Calu3 (cell line): ENCODE data around the gene SNAPC2. TPM values are rescaled to one million over a fixed set of nuclear protein-coding genes. Genes with fewer than 3 reads are reported as not detected.

ENCODE experiments used
- BruUV-seq: library from RNA; stranded (reverse); fragments of 400-500 nt; replicated peaks from 2 replicates; lab custom pipeline; 2021; lab: Mats Ljungman, UMichigan
- CTCF ChIA-PET: fragments of 300-600 bp; sonication (Branson Sonifier 250); formaldehyde crosslinking; loops from one replicate; lab custom pipeline; 2022; ENCODE audit warnings: antibody characterized with exemption; lab: Charles Lee
- DNase-seq: peaks from one replicate; pipeline ENCODE4 v3.0.0; 2022
- H3K27ac Mint-ChIP-seq: one replicate; pipeline ENCODE4 v1.8.0; 2022; ENCODE audit warnings: mixed read lengths; ENCODE audit not compliant: unreplicated experiment
- H3K27me3 Mint-ChIP-seq: one replicate; pipeline ENCODE4 v1.8.0; 2022; ENCODE audit warnings: mixed read lengths; ENCODE audit not compliant: unreplicated experiment
- H3K36me3 Mint-ChIP-seq: one replicate; pipeline ENCODE4 v1.8.0; 2022; ENCODE audit warnings: mild to moderate bottlenecking, moderate library complexity, mixed read lengths; ENCODE audit not compliant: insufficient read depth, unreplicated experiment
- H3K4me1 Mint-ChIP-seq: one replicate; pipeline ENCODE4 v1.8.0; 2022; ENCODE audit warnings: mild to moderate bottlenecking, low read depth, mixed read lengths; ENCODE audit not compliant: unreplicated experiment
- H3K4me3 Mint-ChIP-seq: one replicate; pipeline ENCODE4 v1.8.0; 2022; ENCODE audit warnings: mild to moderate bottlenecking, low read depth, moderate library complexity, mixed read lengths; ENCODE audit not compliant: unreplicated experiment
- H3K9me3 Mint-ChIP-seq: one replicate; pipeline ENCODE4 v1.8.0; 2022; ENCODE audit warnings: low read depth, mixed read lengths; ENCODE audit not compliant: unreplicated experiment
- intact Hi-C: fragments of 100-400 bp; cut with micrococcal nuclease; formaldehyde crosslinking; loops from one replicate; pipeline ENCODE4 v1.10.0; 2022; ENCODE audit not compliant: unreplicated experiment
- total RNA-seq: library from RNA; stranded (reverse); gene quantifications from 2 replicates; pipeline ENCODE4 v1.2.3, GENCODE V29; 2022
- TF ChIP-seq, protein P1 (sequence below): fragments of 200-600 bp; IDR thresholded peaks from one replicate; pipeline ENCODE4 v1.8.0; 2022; ENCODE audit warnings: antibody characterized with exemption; ENCODE audit not compliant: unreplicated experiment

The SNAPC2 gene
- total RNA-seq, 1 experiment from 2014 or later = 12.1 TPM

DNA sequence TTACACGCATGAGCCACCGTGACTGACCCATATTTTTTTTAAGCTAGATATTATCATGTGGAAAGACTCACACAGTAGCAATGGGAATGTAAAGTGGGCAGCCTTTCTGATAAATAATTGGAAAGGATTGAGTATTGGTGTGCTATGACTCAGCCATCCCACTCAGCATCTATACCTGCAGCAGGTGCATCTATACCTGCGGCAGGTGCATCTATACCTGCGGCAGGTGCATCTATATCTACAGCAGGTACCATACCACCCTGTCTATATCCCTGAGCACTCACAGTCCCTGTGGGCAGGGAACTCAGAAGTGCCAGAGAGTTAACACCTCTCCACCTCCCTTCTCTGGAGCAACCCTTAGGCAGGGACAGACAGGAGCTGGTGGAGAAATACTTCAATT, 37.0 kb upstream of the SNAPC2 start:
- Mint-ChIP-seq H3K9me3 (no peaks in the 10 kb centered on the region), H3K36me3 (no peaks in the 10 kb centered on the region), H3K4me1 (no peaks in the 10 kb centered on the region), H3K27me3 (no peaks in the 10 kb centered on the region), H3K4me3 (no peak overlapping the region), H3K27ac (no peak overlapping the region)
- no TSS peak for BruUV-seq
- CTCF ChIA-PET = interaction anchor here (0.6 to 0.7 kb wide), 2 partner anchors 30 to 319 kb away, joined by 3 to 6 read pairs; no protein-coding TSS in a partner anchor
- DNase-seq = no peak
- TF ChIP-seq, protein P1, sequence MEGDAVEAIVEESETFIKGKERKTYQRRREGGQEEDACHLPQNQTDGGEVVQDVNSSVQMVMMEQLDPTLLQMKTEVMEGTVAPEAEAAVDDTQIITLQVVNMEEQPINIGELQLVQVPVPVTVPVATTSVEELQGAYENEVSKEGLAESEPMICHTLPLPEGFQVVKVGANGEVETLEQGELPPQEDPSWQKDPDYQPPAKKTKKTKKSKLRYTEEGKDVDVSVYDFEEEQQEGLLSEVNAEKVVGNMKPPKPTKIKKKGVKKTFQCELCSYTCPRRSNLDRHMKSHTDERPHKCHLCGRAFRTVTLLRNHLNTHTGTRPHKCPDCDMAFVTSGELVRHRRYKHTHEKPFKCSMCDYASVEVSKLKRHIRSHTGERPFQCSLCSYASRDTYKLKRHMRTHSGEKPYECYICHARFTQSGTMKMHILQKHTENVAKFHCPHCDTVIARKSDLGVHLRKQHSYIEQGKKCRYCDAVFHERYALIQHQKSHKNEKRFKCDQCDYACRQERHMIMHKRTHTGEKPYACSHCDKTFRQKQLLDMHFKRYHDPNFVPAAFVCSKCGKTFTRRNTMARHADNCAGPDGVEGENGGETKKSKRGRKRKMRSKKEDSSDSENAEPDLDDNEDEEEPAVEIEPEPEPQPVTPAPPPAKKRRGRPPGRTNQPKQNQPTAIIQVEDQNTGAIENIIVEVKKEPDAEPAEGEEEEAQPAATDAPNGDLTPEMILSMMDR = no peak
- intact Hi-C loops = no loop called here

DNA sequence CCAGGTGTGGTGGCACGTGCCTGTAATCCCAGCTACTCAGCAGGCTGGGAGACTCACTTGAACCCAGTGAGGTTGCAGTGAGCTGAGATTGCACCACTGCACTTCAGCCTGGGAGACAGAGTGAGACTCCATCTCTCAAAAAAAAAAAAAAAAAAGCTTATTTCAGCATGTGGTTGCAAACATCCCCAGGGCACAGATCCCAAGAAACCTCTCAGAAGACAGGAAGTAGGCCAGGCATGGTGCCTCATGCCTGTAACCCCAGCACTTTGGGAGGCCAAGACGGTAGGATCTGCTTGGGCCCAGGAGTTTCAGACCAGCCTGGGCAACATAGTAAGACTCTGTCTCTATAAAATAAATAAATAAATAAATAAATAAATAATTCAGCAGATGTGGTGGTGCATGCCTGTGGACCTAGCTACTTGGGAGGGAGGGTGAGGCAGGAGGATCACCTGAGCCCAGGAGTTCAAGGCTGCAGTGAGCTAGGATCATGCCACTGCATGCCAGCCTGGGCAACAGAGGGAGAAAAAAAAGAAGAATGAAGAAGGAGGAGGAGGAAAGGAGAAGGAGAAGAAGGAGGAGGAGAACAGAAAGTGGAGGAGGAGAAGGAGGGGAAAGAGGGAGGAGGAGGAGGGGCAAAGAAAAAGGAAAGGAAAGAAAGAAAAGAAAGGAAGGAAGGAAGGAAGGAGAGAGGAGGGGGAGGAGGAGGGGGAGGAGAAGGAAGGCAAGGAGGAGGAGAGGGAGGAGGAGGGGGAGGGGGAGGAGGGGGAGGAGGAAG, 36.2 kb upstream of the SNAPC2 start:
- Mint-ChIP-seq H3K4me1 (no peaks in the 10 kb centered on the region), H3K27ac (no peak overlapping the region), H3K9me3 (no peaks in the 10 kb centered on the region), H3K4me3 (no peak overlapping the region), H3K27me3 (no peaks in the 10 kb centered on the region), H3K36me3 (no peaks in the 10 kb centered on the region)
- DNase-seq = no peak
- TF ChIP-seq, protein P1 = no peak
- intact Hi-C loops = no loop called here
- CTCF ChIA-PET = interaction anchor here (0.6 kb wide), 1 partner anchor 320 kb away, joined by 3 read pairs; no protein-coding TSS in a partner anchor
- BruUV-seq = no TSS peak

- CTCF ChIA-PET = no interaction called here
- DNase-seq = no peak
- no peaks in the 10 kb centered on the region for H3K36me3 Mint-ChIP-seq
- no peaks in the 10 kb centered on the region for H3K4me1 Mint-ChIP-seq
- intact Hi-C loops = no loop called here
- H3K4me3 Mint-ChIP-seq = no peak overlapping the region
- H3K9me3 Mint-ChIP-seq = no peaks in the 10 kb centered on the region
- no TSS peak for BruUV-seq
- H3K27ac Mint-ChIP-seq = no peak overlapping the region
- TF ChIP-seq, protein P1 = no peak
- no peaks in the 10 kb centered on the region for H3K27me3 Mint-ChIP-seq
These were observed 34.3 kb upstream of the SNAPC2 start for GRCh38 chr19:7885818-7886217.

DNA sequence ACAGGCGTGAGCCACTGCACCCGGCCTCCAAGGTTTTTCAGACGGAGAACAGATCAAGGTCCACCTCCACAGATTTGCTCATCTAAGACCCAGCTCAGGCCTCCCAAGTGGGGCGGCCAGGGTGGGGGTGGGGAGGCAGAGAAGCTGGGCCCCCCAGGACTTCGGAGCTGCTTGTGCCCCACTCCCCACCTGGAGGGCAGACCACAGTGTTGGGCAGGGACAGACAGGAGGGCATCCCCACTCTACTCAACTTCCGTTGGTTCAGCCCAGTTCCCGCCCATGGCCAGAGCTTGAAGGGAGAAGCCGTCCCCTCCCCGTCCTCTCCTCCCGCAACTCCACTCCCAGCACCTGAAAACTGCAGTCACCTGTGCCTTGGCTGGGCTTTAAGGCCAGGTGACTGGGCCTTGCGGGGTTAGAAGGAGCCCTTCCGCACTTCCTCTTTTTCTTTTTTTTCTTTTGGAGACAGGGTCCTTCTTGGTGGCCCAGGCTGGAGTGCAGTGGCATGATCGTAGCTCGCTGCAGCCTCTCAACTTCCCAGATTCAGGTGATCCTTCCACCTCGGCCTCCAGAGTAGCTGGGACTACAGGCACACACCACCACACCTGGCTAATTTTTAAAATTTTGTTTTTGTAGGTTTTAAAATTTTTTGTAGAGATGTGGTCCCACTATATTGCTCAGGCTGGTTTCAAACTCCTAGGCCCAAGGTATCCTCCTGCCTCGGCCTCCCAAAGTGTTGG, 32.6 kb upstream of the SNAPC2 start:
- no peak overlapping the region for H3K4me3 Mint-ChIP-seq
- intact Hi-C loops = no loop called here
- no peaks in the 10 kb centered on the region for H3K4me1 Mint-ChIP-seq
- H3K36me3 Mint-ChIP-seq = no peaks in the 10 kb centered on the region
- no peak for DNase-seq
- no peak overlapping the region for H3K27ac Mint-ChIP-seq
- TF ChIP-seq, protein P1 = no peak
- no peaks in the 10 kb centered on the region for H3K27me3 Mint-ChIP-seq
- no peaks in the 10 kb centered on the region for H3K9me3 Mint-ChIP-seq
- CTCF ChIA-PET = interaction anchor here (0.6 kb wide), 1 partner anchor 14 kb away, joined by 4 read pairs; no protein-coding TSS in a partner anchor
- BruUV-seq = no TSS peak
